Erythroblast (primary cell): Measurements from ENCODE around the gene C6orf89.

Experiments
- GATA1 ChIP-seq: IDR thresholded peaks from 2 replicates; pipeline ENCODE4 v1.6.1; 2011; ENCODE audit warnings: low read depth, mild to moderate bottlenecking, control low read depth, low read length, moderate library complexity
- POLR2A ChIP-seq: IDR thresholded peaks from 2 replicates; pipeline ENCODE4 v1.6.1; 2011; ENCODE audit warnings: mild to moderate bottlenecking, low read length

DNA sequence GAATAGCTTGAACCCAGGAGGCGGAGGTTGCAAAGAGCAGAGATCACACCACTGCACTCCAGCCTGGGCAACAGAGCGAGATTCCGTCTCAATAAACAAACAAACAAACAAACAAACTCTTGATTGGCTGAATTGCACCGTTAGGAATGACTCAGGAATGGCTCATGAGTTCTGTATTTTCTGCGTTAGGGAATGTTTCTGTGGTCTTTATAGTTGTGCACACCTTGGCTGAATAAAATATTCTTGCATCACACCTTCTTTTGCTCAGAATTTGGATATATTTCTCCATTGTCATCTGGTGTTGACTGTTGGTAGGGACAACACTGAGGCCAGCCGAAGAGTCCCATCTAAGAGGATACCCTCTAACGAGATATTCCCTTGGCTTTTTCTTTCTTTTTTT, 49.1 kb downstream of the C6orf89 start:
- TF ChIP-seq POLR2A (no peak), GATA1 (no peak)
